Trophoblast cell (in vitro differentiated cells and primary cell): ENCODE results near the gene EHMT1.
A peak's percentile ranks its signal among the peaks of the same experiment; 100 is the strongest.
"Not testable (repeated sequence)": the region's sequence is repeated elsewhere in the genome, so short reads cannot be mapped to it uniquely, and the experiment has no call there.

Experiments
- DNase-seq, 2 donors: peaks; one replicate each; pipeline ENCODE4 v3.0.0-alpha.2; 2016
- H2AFZ ChIP-seq: 2 replicates; pipeline ENCODE4 v1.6.1; 2013; ENCODE audit warnings: low read length, moderate library complexity, mild to moderate bottlenecking; ENCODE audit not compliant: insufficient read depth, poor library complexity
- H2AK5ac ChIP-seq: 2 replicates; pipeline ENCODE4 v1.6.1; 2013; ENCODE audit warnings: mild to moderate bottlenecking, low read length
- H2BK120ac ChIP-seq: 2 replicates; pipeline ENCODE4 v1.6.1; 2013; ENCODE audit warnings: low read length, mild to moderate bottlenecking, moderate library complexity; ENCODE audit not compliant: insufficient read depth, poor library complexity
- H2BK12ac ChIP-seq: 2 replicates; pipeline ENCODE4 v1.6.1; 2013; ENCODE audit warnings: mild to moderate bottlenecking, low read length, moderate library complexity
- H2BK5ac ChIP-seq: 2 replicates; pipeline ENCODE4 v1.6.1; 2013; ENCODE audit warnings: low read length, low read depth, moderate library complexity, mild to moderate bottlenecking; ENCODE audit not compliant: poor library complexity
- H3K14ac ChIP-seq: 2 replicates; pipeline ENCODE4 v1.6.1; 2013; ENCODE audit warnings: mild to moderate bottlenecking, low read length
- H3K18ac ChIP-seq: 2 replicates; pipeline ENCODE4 v1.6.1; 2013; ENCODE audit warnings: mild to moderate bottlenecking, low read length
- H3K23ac ChIP-seq: 2 replicates; pipeline ENCODE4 v1.6.1; 2013; ENCODE audit warnings: low read length
- H3K27ac ChIP-seq: 2 replicates; pipeline ENCODE4 v1.5.1; 2013; ENCODE audit warnings: low read depth, mild to moderate bottlenecking, inconsistent platforms, low read length, moderate library complexity
- H3K27me3 ChIP-seq: 2 replicates; pipeline ENCODE4 v1.6.1; 2013; ENCODE audit warnings: inconsistent platforms, mild to moderate bottlenecking, low read length, moderate library complexity; ENCODE audit not compliant: insufficient read depth
- H3K36me3 ChIP-seq, 2 experiments: 1 replicate in 1 of 2; 2 replicates in 1 of 2; pipeline ENCODE4 v1.6.1; 2013; ENCODE audit warnings: low read length in 2 of 2, mild to moderate bottlenecking in 2 of 2, moderate library complexity in 1 of 2; ENCODE audit not compliant: insufficient read depth in 2 of 2, control insufficient read depth in 1 of 2
- H3K4ac ChIP-seq: 2 replicates; pipeline ENCODE4 v1.6.1; 2013; ENCODE audit warnings: low read depth, mild to moderate bottlenecking, low read length, moderate library complexity
- H3K4me1 ChIP-seq, 2 experiments: 1 replicate in 1 of 2; 2 replicates in 1 of 2; pipeline ENCODE4 v1.6.1; 2013; ENCODE audit warnings: low read length in 2 of 2, mild to moderate bottlenecking in 2 of 2, moderate library complexity in 1 of 2; ENCODE audit not compliant: insufficient read depth in 2 of 2, control insufficient read depth in 1 of 2
- H3K4me2 ChIP-seq: 2 replicates; pipeline ENCODE4 v1.6.1; 2013; ENCODE audit warnings: inconsistent platforms, mild to moderate bottlenecking, low read length, moderate library complexity
- H3K4me3 ChIP-seq: 2 replicates; pipeline ENCODE4 v1.5.1; 2013; ENCODE audit warnings: mild to moderate bottlenecking, low read depth, low read length, inconsistent platforms
- H3K79me1 ChIP-seq: one replicate; pipeline ENCODE4 v1.6.1; 2013; ENCODE audit warnings: low read length
- H3K79me2 ChIP-seq: 2 replicates; pipeline ENCODE4 v1.6.1; 2013; ENCODE audit warnings: low read length, mild to moderate bottlenecking; ENCODE audit not compliant: control insufficient read depth, insufficient read depth, poor library complexity
- H3K9ac ChIP-seq: 2 replicates; pipeline ENCODE4 v1.6.1; 2013; ENCODE audit warnings: mild to moderate bottlenecking, low read length
- H3K9me3 ChIP-seq: 2 replicates; pipeline ENCODE4 v1.6.1; 2013; ENCODE audit warnings: low read depth, mild to moderate bottlenecking, control low read depth, inconsistent platforms, low read length; ENCODE audit not compliant: insufficient read depth
- H4K12ac ChIP-seq: 2 replicates; pipeline ENCODE4 v1.6.1; 2013; ENCODE audit warnings: low read depth, mild to moderate bottlenecking, low read length, moderate library complexity
- H4K8ac ChIP-seq: 2 replicates; pipeline ENCODE4 v1.6.1; 2013; ENCODE audit warnings: low read depth, mild to moderate bottlenecking, low read length, moderate library complexity
- H4K91ac ChIP-seq: one replicate; pipeline ENCODE4 v1.6.1; 2013; ENCODE audit warnings: low read depth, mild to moderate bottlenecking, low read length, moderate library complexity
- WGBS: extraction: QIAGEN DNeasy Blood & Tissue Kit; methylation state at CpG from one replicate; pipeline ENCODE4 v1.1.7; 2013; ENCODE audit warnings: missing lambda C conversion rate; ENCODE audit not compliant: insufficient read length, insufficient coverage; ENCODE audit errors: extremely low coverage; 5-methylcytosine and 5-hydroxymethylcytosine counted together

Gene EHMT1

DNA sequence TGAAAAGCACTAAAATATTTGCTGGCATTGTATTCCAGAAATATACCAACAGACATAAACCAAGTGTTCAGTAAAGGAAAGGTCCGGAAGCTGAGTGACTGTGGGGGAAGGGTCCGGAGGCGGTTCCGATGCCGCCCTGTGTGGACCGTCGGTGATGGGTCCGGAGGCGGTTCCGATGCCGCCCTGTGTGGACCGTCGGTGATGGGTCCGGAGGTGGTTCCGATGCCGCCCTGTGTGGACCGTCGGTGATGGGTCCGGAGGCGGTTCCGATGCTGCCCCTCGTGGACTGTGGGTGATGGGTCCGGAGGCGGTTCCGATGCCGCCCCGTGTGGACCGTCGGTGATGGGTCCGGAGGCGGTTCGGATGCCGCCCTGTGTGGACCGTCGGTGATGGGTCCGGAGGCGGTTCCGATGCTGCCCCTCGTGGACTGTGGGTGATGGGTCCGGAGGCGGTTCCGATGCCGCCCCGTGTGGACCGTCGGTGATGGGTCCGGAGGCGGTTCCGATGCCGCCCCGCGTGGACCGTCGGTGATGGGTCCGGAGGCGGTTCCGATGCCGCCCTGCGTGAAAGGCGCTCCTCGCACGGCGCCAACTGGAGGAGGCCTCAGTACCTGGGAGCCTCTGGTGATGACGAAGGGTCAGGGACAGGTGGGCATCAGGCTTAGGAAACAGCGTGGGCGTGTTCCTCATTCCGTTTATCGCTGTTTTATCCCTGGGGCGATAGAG is 191.1 kb downstream of the EHMT1 start:
- H4K91ac ChIP-seq, H3K4me2 ChIP-seq, H2AK5ac ChIP-seq, H2BK5ac ChIP-seq, H3K27me3 ChIP-seq, H2AFZ ChIP-seq, H3K18ac ChIP-seq, H4K12ac ChIP-seq, H2BK120ac ChIP-seq, H3K4ac ChIP-seq, H3K27ac ChIP-seq, DNase-seq, H3K79me2 ChIP-seq, H3K9ac ChIP-seq, H4K8ac ChIP-seq, H3K14ac ChIP-seq, H2BK12ac ChIP-seq, H3K23ac ChIP-seq, H3K4me3 ChIP-seq, H3K79me1 ChIP-seq, H3K9me3 ChIP-seq: not testable (repeated sequence)
- Histone ChIP-seq H3K36me3 (peaks cover 41 to 47% of the 10 kb centered on the region in 2 experiments), H3K4me1 (peaks cover 7 to 10% of the 10 kb centered on the region in 2 experiments)
- no CpG with 5 or more reads among the region's 69 CpGs for WGBS

DNA sequence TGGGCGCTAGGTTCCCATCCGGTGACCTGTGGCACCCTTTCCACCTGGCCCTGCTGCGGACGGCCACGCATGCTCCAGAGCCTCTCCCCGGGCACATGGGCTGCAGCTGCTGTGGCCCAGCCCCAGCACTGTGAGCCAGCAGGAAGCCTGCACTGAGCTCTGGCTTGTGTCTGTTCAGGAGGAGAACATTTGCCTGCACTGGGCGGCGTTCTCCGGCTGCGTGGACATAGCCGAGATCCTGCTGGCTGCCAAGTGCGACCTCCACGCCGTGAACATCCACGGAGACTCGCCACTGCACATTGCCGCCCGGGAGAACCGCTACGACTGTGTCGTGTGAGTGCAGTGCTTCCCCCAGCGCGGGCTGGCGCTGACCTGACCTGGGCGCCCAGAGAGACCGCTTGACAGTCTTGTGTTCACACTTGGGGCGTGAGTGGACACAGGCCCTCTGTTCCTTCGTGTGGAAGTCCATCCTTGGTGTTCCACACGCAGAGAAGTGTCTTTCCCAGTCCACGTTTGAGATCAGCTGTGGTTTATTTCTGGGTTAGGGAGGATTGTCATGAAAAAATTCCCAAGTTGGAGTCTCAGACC is 192.6 kb downstream of the EHMT1 start:
- no peak overlapping the region for H3K4me2 ChIP-seq
- no peak overlapping the region for H2BK12ac ChIP-seq
- no peak overlapping the region for H4K91ac ChIP-seq
- H3K27ac ChIP-seq: no peak overlapping the region
- no peaks in the 10 kb centered on the region for H3K9me3 ChIP-seq
- H2AFZ ChIP-seq: no peak overlapping the region
- H3K4ac ChIP-seq: no peak overlapping the region
- H3K23ac ChIP-seq: no peak overlapping the region
- H3K36me3 ChIP-seq: peaks cover 53 to 58% of the 10 kb centered on the region in 2 experiments
- no peak overlapping the region for H3K9ac ChIP-seq
- H4K12ac ChIP-seq: no peak overlapping the region
- no peak overlapping the region for H2BK120ac ChIP-seq
- H2BK5ac ChIP-seq: no peak overlapping the region
- H3K14ac ChIP-seq: no peak overlapping the region
- H2AK5ac ChIP-seq: no peak overlapping the region
- H3K79me2 ChIP-seq: no peaks in the 10 kb centered on the region
- no peaks in the 10 kb centered on the region for H3K79me1 ChIP-seq
- no peak overlapping the region for H4K8ac ChIP-seq
- no peaks in the 10 kb centered on the region for H3K27me3 ChIP-seq
- DNase-seq: no peak
- no CpG with 5 or more reads among the region's 30 CpGs for WGBS
- no peak overlapping the region for H3K18ac ChIP-seq
- H3K4me1 ChIP-seq: peaks cover 7 to 10% of the 10 kb centered on the region in 2 experiments
- peak overlapping the region; percentile 43 for H3K4me3 ChIP-seq

DNA sequence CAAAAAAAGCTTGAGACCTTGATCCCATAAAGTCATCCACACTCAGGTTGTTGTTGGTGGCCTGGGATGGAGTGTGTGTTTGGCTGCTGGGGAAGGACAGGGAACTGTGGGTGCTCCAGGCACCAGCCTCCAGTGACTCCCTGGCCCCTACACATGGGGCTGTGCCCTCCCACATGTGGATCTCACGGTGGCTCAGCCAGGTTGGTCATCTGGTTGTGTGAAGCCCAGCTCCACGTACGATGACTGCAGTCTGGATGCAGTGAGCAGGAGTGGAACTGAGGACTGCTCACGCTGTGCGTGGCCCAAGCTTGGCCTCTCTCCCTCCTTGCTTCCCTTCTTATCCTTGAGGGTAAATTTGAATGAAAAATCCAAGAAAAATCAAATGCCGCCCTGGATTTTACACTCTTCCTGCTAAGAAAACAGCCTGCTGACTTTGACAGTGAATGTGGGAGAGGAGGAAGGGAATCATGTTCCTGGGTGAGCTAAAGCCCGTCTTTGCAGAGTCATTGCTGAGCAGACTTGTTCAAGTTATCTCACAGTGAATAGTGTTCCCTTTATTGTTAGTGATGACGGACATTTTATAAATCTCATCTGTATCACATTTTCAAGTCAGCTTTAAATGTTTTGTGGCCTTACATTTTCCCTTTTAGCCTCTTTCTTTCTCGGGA is 193.7 kb downstream of the EHMT1 start:
- no peaks in the 10 kb centered on the region for H3K79me1 ChIP-seq
- no peak overlapping the region for H4K8ac ChIP-seq
- H3K4me3 ChIP-seq: no peak overlapping the region
- no peak overlapping the region for H2AFZ ChIP-seq
- H4K12ac ChIP-seq: no peak overlapping the region
- DNase-seq: no peak
- no peak overlapping the region for H4K91ac ChIP-seq
- no peak overlapping the region for H2BK5ac ChIP-seq
- H2BK12ac ChIP-seq: no peak overlapping the region
- H3K4ac ChIP-seq: no peak overlapping the region
- H3K4me2 ChIP-seq: no peak overlapping the region
- no peak overlapping the region for H3K18ac ChIP-seq
- no peaks in the 10 kb centered on the region for H3K27me3 ChIP-seq
- H3K9me3 ChIP-seq: peaks cover 9% of the 10 kb centered on the region
- no peak overlapping the region for H3K27ac ChIP-seq
- H3K4me1 ChIP-seq: peaks cover 7 to 9% of the 10 kb centered on the region in 2 experiments
- peaks cover 64 to 69% of the 10 kb centered on the region in 2 experiments for H3K36me3 ChIP-seq
- no CpG with 5 or more reads among the region's 9 CpGs for WGBS
- no peak overlapping the region for H3K9ac ChIP-seq
- H3K79me2 ChIP-seq: no peaks in the 10 kb centered on the region
- H3K23ac ChIP-seq: no peak overlapping the region
- H2AK5ac ChIP-seq: no peak overlapping the region
- no peak overlapping the region for H2BK120ac ChIP-seq
- H3K14ac ChIP-seq: no peak overlapping the region

DNA sequence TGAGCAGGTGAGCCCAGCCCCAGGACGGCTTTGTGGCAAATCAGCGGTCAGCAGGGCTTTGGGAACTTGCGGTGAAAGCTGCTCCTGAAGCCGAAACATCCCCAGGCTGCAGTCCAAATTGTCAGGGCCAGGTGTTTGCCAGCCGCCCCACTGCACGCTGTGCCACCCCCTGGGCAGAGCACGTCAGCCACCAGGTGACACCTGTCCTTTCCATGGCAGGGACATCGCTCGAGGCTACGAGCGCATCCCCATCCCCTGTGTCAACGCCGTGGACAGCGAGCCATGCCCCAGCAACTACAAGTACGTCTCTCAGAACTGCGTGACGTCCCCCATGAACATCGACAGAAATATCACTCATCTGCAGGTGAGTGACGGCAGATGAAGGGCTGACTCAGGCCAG is 194.4 kb downstream of the EHMT1 start:
- H3K4me3 ChIP-seq: no peak overlapping the region
- no peak overlapping the region for H2BK5ac ChIP-seq
- peaks cover under 1 to 2% of the 10 kb centered on the region in 2 experiments for H3K4me1 ChIP-seq
- H4K12ac ChIP-seq: no peak overlapping the region
- H3K4me2 ChIP-seq: no peak overlapping the region
- no peak overlapping the region for H3K27ac ChIP-seq
- H3K27me3 ChIP-seq: no peaks in the 10 kb centered on the region
- DNase-seq: no peak
- no peak overlapping the region for H2BK12ac ChIP-seq
- no peak overlapping the region for H4K91ac ChIP-seq
- peaks cover 69 to 75% of the 10 kb centered on the region in 2 experiments for H3K36me3 ChIP-seq
- H4K8ac ChIP-seq: no peak overlapping the region
- no peak overlapping the region for H3K18ac ChIP-seq
- H3K9me3 ChIP-seq: peaks cover 16% of the 10 kb centered on the region
- no peak overlapping the region for H2AFZ ChIP-seq
- H2BK120ac ChIP-seq: no peak overlapping the region
- H3K79me2 ChIP-seq: no peaks in the 10 kb centered on the region
- H3K9ac ChIP-seq: no peak overlapping the region
- H3K79me1 ChIP-seq: no peaks in the 10 kb centered on the region
- no CpG with 5 or more reads among the region's 19 CpGs for WGBS
- H3K14ac ChIP-seq: no peak overlapping the region
- no peak overlapping the region for H3K4ac ChIP-seq
- no peak overlapping the region for H3K23ac ChIP-seq
- no peak overlapping the region for H2AK5ac ChIP-seq
